B cell (primary cell): ENCODE results near the gene FSTL5. TPM values are rescaled to one million over a fixed set of nuclear protein-coding genes. Genes with fewer than 3 reads are reported as not detected.
"Not testable (repeated sequence)": the region's sequence is repeated elsewhere in the genome, so short reads cannot be mapped to it uniquely, and the experiment has no call there.

Experiments used
- ATAC-seq: fragments of 200-7000 bp; cut with Tn5 transposase; one replicate; pipeline ENCODE4 v1.10.0; 2021; ENCODE audit warnings: low read depth, mild to moderate bottlenecking, moderate number of reproducible peaks, moderate library complexity
- CTCF ChIA-PET: fragments of 350-600 bp; sonication (Branson Sonifier 250); formaldehyde crosslinking; loops from one replicate; lab custom pipeline; 2021; ENCODE audit warnings: antibody characterized with exemption, inconsistent platforms; lab: Charles Lee
- POLR2A ChIA-PET: fragments of 350-600 bp; sonication (Branson Sonifier 250); formaldehyde crosslinking; loops from one replicate; lab custom pipeline; 2021; ENCODE audit warnings: antibody characterized with exemption; lab: Charles Lee
- DNase-seq: peaks from one replicate; pipeline ENCODE4 v3.0.0; 2013
- H2AFZ ChIP-seq: 2 replicates; pipeline ENCODE4 v1.6.1; 2012; ENCODE audit warnings: mild to moderate bottlenecking, low read depth, low read length; ENCODE audit not compliant: insufficient read depth, poor library complexity, severe bottlenecking
- H3K27ac ChIP-seq, 2 donors: 1 replicate in 1 of 2; 2 replicates in 1 of 2; pipeline ENCODE4 v1.5.1; 2012 to 2013; ENCODE audit warnings: low read length in 2 of 2, mild to moderate bottlenecking in 2 of 2, moderate library complexity in 1 of 2
- H3K27me3 ChIP-seq, 4 experiments: fragments of 200-600 bp in 1 of 4; sonication (generic) in 1 of 4; replicated peaks in 1 of 4; 1 replicate in 2 of 4; 2 replicates in 2 of 4; pipeline versions ENCODE4 v1.6.1 to v1.7.0; 2013 to 2016; ENCODE audit warnings: low read length in 3 of 4, mild to moderate bottlenecking in 2 of 4, mixed read lengths in 1 of 4, moderate library complexity in 1 of 4; ENCODE audit not compliant: insufficient read depth in 4 of 4, control insufficient read depth in 3 of 4; ENCODE audit errors: control extremely low read depth in 1 of 4
- H3K36me3 ChIP-seq, 2 experiments: replicated peaks in 1 of 2; 1 replicate in 1 of 2; 2 replicates in 1 of 2; pipeline versions ENCODE4 v1.6.1 to v1.7.1; 2013; ENCODE audit warnings: low read length in 1 of 2; ENCODE audit not compliant: insufficient read depth in 2 of 2, control insufficient read depth in 1 of 2; ENCODE audit errors: control extremely low read depth in 1 of 2, extremely low read depth in 1 of 2
- H3K4me1 ChIP-seq, 2 donors: fragments of 200-600 bp in 1 of 2; sonication (generic) in 1 of 2; 1 replicate in 1 of 2; 2 replicates in 1 of 2; pipeline versions ENCODE4 v1.5.1 to v1.6.1; 2013 to 2017; ENCODE audit warnings: low read length in 2 of 2; ENCODE audit not compliant: control insufficient read depth in 2 of 2, insufficient read depth in 2 of 2
- H3K4me2 ChIP-seq: replicated peaks from 2 replicates; pipeline ENCODE3; 2012; ENCODE audit warnings: mild to moderate bottlenecking, low read depth, low read length; ENCODE audit not compliant: poor library complexity, severe bottlenecking
- H3K4me3 ChIP-seq, 5 experiments: fragments of 200-600 bp in 1 of 5; sonication (generic) in 1 of 5; 1 replicate in 3 of 5; 2 replicates in 2 of 5; pipeline versions ENCODE4 v1.5.1 to v1.7.0; 2011 to 2016; ENCODE audit warnings: low read length in 4 of 5, mild to moderate bottlenecking in 4 of 5, low read depth in 2 of 5, control low read depth in 1 of 5, moderate library complexity in 1 of 5; ENCODE audit not compliant: insufficient read depth in 1 of 5; ENCODE audit errors: control extremely low read depth in 1 of 5, extremely low read depth in 1 of 5
- H3K79me2 ChIP-seq: fragments of 200-600 bp; sonication (generic); one replicate; pipeline ENCODE4 v1.6.0; 2016; ENCODE audit warnings: low read length; ENCODE audit not compliant: control insufficient read depth, insufficient read depth
- H3K9ac ChIP-seq: fragments of 200-600 bp; sonication (generic); 2 replicates; pipeline ENCODE4 v1.6.1; 2017; ENCODE audit warnings: mild to moderate bottlenecking, low read length, moderate library complexity
- H3K9me3 ChIP-seq, 3 donors: one replicate each; pipeline versions ENCODE4 v1.6.1 to v1.7.1; 2013; ENCODE audit warnings: low read length in 2 of 3; ENCODE audit not compliant: control insufficient read depth in 2 of 3, insufficient read depth in 1 of 3; ENCODE audit errors: control extremely low read depth in 1 of 3
- H4K20me1 ChIP-seq: 2 replicates; pipeline ENCODE4 v1.6.0; 2012; ENCODE audit warnings: mild to moderate bottlenecking, low read length; ENCODE audit not compliant: insufficient read depth, control insufficient read depth, poor library complexity, severe bottlenecking
- H3K27ac Mint-ChIP-seq: one replicate; pipeline ENCODE4 v1.8.0; 2021; ENCODE audit warnings: mixed read lengths
- H3K27me3 Mint-ChIP-seq: one replicate; pipeline ENCODE4 v1.8.0; 2021; ENCODE audit warnings: mixed read lengths
- H3K4me1 Mint-ChIP-seq: one replicate; pipeline ENCODE4 v1.8.0; 2021; ENCODE audit warnings: mixed read lengths
- H3K4me3 Mint-ChIP-seq: one replicate; pipeline ENCODE4 v1.8.0; 2021; ENCODE audit warnings: mixed read lengths
- H3K9me3 Mint-ChIP-seq: one replicate; pipeline ENCODE4 v1.8.0; 2022; ENCODE audit warnings: mixed read lengths; ENCODE audit not compliant: insufficient read depth
- EZH2 ChIP-seq: IDR thresholded peaks from 2 replicates; pipeline ENCODE4 v1.6.1; 2012; ENCODE audit warnings: borderline replicate concordance, low read depth, mild to moderate bottlenecking, moderate library complexity, low read length; ENCODE audit not compliant: insufficient read depth, poor library complexity, severe bottlenecking
- WGBS: methylation state at CpG from one replicate; pipeline ENCODE4 v1.1.5; 2013; ENCODE audit warnings: missing lambda C conversion rate; ENCODE audit not compliant: insufficient coverage; 5-methylcytosine and 5-hydroxymethylcytosine counted together
- intact Hi-C: fragments of 100-400 bp; cut with micrococcal nuclease; formaldehyde crosslinking; loops from one replicate; pipeline ENCODE4 v1.10.0; 2022
- polyA minus RNA-seq: library from RNA; depleted of rRNA, polyadenylated mRNA; stranded (reverse); fragments of >200 nt; gene quantifications from 2 replicates; pipeline ENCODE4 v1.2.3, GENCODE V29; 2012
- polyA plus RNA-seq: library from polyadenylated mRNA; depleted of rRNA; stranded (reverse); fragments of >200 nt; gene quantifications from 2 replicates; pipeline ENCODE4 v1.2.3, GENCODE V29; 2012
- total RNA-seq, 2 donors: library from RNA; stranded (reverse); fragments of 120-200 nt in 1 of 2; gene quantifications; 1 replicate in 1 of 2; 2 replicates in 1 of 2; pipeline versions ENCODE4 v1.2.3 to v1.2.4, GENCODE V29; 2013 to 2022
- TF ChIP-seq, protein P1 (sequence below): fragments of 200-600 bp; IDR thresholded peaks from one replicate; pipeline ENCODE4 v1.8.0; 2022; ENCODE audit warnings: antibody characterized with exemption, mild to moderate bottlenecking

The FSTL5 gene
- not detected in 2 replicates for total RNA-seq
- 0.02 TPM for total RNA-seq (2013)
- not detected in 2 replicates for polyA plus RNA-seq
- 0.14 TPM in 1 of 2 replicates, not detected in the other for polyA minus RNA-seq

DNA sequence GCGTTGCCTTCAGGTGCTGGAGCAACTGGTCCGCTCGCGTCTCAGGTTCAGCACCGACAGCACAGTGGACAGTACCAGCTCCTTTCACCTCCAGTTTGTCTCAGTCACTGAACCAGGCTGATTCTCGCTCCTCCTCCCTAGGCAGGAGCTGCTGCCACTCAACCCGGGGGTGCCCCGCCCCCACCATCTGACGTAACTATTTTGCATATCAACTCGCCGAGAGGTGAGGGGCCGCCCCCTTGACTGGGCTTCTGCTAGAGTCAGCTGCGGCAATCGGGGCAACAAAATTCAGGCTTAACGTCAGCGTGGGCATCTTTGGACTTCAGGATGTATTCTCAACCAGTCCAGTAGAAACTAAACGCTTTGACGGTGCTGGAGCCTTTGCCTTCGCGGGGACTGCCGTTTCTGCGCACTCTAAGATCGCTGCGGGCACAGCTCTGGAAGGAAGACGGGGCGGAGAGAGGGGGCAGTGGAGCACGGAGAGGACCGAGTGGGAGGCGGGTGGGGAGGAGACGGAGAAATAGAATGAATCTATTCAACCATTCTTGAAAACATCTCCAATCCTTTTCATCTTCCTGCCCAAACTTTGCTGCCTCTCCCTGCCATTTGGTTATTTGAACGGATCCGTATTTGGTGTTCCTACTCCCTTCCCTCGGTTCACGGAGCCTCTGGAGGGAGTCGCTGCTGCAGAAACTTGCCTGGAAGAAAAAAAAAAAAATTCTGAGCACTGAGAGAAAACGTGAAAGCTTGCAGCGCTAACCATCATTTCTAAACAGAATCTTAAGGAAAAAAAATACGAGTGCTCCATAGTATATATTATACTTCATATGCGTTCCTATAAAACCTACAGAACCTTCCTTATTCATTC lies at the start of gene FSTL5:
FSTL5 (minus strand) TSS at position 109 of the 868 bp plus-strand sequence. CDS start 52,604 bp downstream, outside the sequence.
- Histone ChIP-seq H3K27ac (no peak within 1 kb of the TSS), H3K27me3 (peaks cover 0 to 6% (median 0%) of the 10 kb centered on the region in 4 experiments), H3K9me3 (peaks cover 0 to 8% (median 0%) of the 10 kb centered on the region in 3 donors), H3K9ac (no peak within 1 kb of the TSS), H3K4me1 (peaks cover 6 to 8% of the 10 kb centered on the region in 2 donors), H3K79me2 (no peaks in the 10 kb centered on the region), H3K4me3 (no peak within 1 kb of the TSS), H3K36me3 (no peaks in the 10 kb centered on the region), H2AFZ (peak within 1 kb of the TSS; percentile 45), H3K4me2 (peak within 1 kb of the TSS; percentile 53), H4K20me1 (no peaks in the 10 kb centered on the region)
- ChIA-PET POLR2A (interaction anchor here (0.7 kb wide), 1 partner anchor 1479 kb away, joined by 3 read pairs; no protein-coding TSS in a partner anchor), CTCF (no interaction called here)
- TF ChIP-seq EZH2: no peak
- no peak within 1 kb of the TSS for H3K27ac Mint-ChIP-seq
- H3K4me1 Mint-ChIP-seq: peaks cover 4% of the 10 kb centered on the region
- H3K4me3 Mint-ChIP-seq: no peak within 1 kb of the TSS
- intact Hi-C loops: no loop called here
- no peak for ATAC-seq
- DNase-seq: peak; percentile 11
- H3K27me3 Mint-ChIP-seq: peaks cover 4% of the 10 kb centered on the region
- H3K9me3 Mint-ChIP-seq: no peaks in the 10 kb centered on the region
- 9% methylated on average over 23 of the region's 39 CpGs for WGBS

DNA sequence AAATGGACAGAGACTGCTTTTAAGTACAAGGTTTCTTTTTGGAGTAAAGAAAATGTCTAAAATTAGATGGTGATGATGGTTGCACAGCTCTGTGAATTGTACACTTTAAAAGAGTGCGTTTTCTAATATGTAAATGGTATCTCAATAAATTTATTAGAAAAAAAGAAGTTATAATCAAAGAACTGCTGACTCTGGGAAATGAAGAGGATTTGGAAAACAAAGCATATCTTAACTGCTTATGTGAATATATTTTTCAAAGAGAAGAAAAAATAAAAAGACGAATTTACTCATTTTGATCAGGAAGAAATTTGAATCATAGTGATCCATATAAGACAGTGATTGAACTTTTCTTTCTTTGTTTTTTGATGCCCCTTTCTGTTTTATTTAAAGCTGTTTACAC lies 45.9 kb upstream of the FSTL5 start:
- no CpG with 5 or more reads among the region's 2 CpGs for WGBS
- H3K4me3 Mint-ChIP-seq: no peak overlapping the region
- TF ChIP-seq, protein P1, sequence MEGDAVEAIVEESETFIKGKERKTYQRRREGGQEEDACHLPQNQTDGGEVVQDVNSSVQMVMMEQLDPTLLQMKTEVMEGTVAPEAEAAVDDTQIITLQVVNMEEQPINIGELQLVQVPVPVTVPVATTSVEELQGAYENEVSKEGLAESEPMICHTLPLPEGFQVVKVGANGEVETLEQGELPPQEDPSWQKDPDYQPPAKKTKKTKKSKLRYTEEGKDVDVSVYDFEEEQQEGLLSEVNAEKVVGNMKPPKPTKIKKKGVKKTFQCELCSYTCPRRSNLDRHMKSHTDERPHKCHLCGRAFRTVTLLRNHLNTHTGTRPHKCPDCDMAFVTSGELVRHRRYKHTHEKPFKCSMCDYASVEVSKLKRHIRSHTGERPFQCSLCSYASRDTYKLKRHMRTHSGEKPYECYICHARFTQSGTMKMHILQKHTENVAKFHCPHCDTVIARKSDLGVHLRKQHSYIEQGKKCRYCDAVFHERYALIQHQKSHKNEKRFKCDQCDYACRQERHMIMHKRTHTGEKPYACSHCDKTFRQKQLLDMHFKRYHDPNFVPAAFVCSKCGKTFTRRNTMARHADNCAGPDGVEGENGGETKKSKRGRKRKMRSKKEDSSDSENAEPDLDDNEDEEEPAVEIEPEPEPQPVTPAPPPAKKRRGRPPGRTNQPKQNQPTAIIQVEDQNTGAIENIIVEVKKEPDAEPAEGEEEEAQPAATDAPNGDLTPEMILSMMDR: no peak
- TF ChIP-seq EZH2: no peak
- H3K4me1 ChIP-seq: no peaks in the 10 kb centered on the region
- ChIA-PET CTCF (no interaction called here), POLR2A (no interaction called here)
- peaks cover 0 to 1% (median 0%) of the 10 kb centered on the region in 3 donors for H3K9me3 ChIP-seq
- no peaks in the 10 kb centered on the region for H3K79me2 ChIP-seq
- no peak for ATAC-seq
- no peaks in the 10 kb centered on the region for H3K27me3 ChIP-seq
- no peak for DNase-seq
- no peak overlapping the region for H3K9ac ChIP-seq
- intact Hi-C loops: no loop called here
- H3K27ac ChIP-seq: no peak overlapping the region
- H3K4me3 ChIP-seq: no peak overlapping the region
- H3K27ac Mint-ChIP-seq: no peak overlapping the region
- no peaks in the 10 kb centered on the region for H3K36me3 ChIP-seq
- H4K20me1 ChIP-seq: no peaks in the 10 kb centered on the region
- H2AFZ ChIP-seq: no peak overlapping the region
- H3K9me3 Mint-ChIP-seq: no peaks in the 10 kb centered on the region
- no peak overlapping the region for H3K4me2 ChIP-seq
- no peaks in the 10 kb centered on the region for H3K4me1 Mint-ChIP-seq
- H3K27me3 Mint-ChIP-seq: no peaks in the 10 kb centered on the region

DNA sequence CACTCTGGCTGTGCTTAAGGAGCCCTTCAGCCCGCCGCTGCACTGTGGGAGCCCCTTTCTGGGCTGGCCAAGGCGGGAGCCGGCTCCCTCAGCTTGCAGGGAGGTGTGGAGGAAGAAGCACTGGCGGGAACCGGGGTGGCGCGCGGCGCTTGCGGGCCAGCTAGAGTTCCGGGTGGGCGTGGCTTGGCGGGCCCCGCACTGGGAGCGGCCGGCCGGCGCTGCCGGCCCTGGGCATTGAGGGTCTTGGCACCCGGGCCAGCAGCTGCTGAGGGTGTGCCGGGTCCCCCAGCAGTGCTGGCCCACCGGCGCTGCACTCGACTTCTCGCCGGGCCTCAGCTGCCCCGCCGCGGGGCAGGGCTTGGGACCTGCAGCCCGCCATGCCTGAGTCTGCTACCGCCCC lies 39.7 kb upstream of the FSTL5 start:
- DNase-seq, CTCF ChIA-PET, H2AFZ ChIP-seq, H3K36me3 ChIP-seq, H4K20me1 ChIP-seq, H3K9ac ChIP-seq, ATAC-seq, H3K79me2 ChIP-seq, H3K4me3 ChIP-seq, H3K27ac Mint-ChIP-seq, H3K4me1 ChIP-seq, POLR2A ChIA-PET, H3K27me3 ChIP-seq, H3K27me3 Mint-ChIP-seq, H3K9me3 Mint-ChIP-seq, H3K9me3 ChIP-seq, H3K4me1 Mint-ChIP-seq, H3K27ac ChIP-seq, H3K4me3 Mint-ChIP-seq, intact Hi-C loops, H3K4me2 ChIP-seq: not testable (repeated sequence)
- 96% methylated on average over 32 of the region's 32 CpGs for WGBS
